A549 (cell line): ENCODE results near the gene FAM240A.

ENCODE experiments used
- BHLHE40 ChIP-seq: IDR thresholded peaks from 2 replicates; pipeline ENCODE4 v1.6.1; 2012; ENCODE audit warnings: low read depth, low read length, inconsistent platforms
- CHD4 ChIP-seq: fragments of 200-600 bp; sonication (generic); IDR thresholded peaks from 2 replicates; pipeline ENCODE4 v1.6.1; 2016; ENCODE audit warnings: antibody characterized with exemption, mild to moderate bottlenecking, borderline replicate concordance
- ESRRA ChIP-seq: fragments of 150-350 bp; IDR thresholded peaks from 2 replicates; pipeline ENCODE4 v1.6.1; 2014; ENCODE audit warnings: mild to moderate bottlenecking, low read length, borderline replicate concordance
- POLR2A ChIP-seq: IDR thresholded peaks from 2 replicates; pipeline ENCODE4 v1.6.1; 2012; ENCODE audit warnings: mild to moderate bottlenecking, low read length
- RFX5 ChIP-seq: fragments of 450-650 bp; IDR thresholded peaks from 2 replicates; pipeline ENCODE4 v1.7.1; 2014; ENCODE audit warnings: antibody characterized with exemption, mild to moderate bottlenecking, moderate library complexity
- SMC3 ChIP-seq: fragments of >200 bp; sonication (Bioruptor Twin); formaldehyde crosslinking; IDR thresholded peaks from 3 replicates; pipeline ENCODE4 v1.6.1; 2018; ENCODE audit warnings: inconsistent platforms
- SREBF2 ChIP-seq: fragments of 450-650 bp; IDR thresholded peaks from 2 replicates; pipeline ENCODE4 v1.6.1; 2014; ENCODE audit warnings: mild to moderate bottlenecking, moderate library complexity
- TF ChIP-seq, protein P1 (sequence below): fragments of >200 bp; sonication (Bioruptor Twin); formaldehyde crosslinking; IDR thresholded peaks from 3 replicates; pipeline ENCODE4 v1.5.1; 2016
- TF ChIP-seq, protein P2 (sequence below): IDR thresholded peaks from 2 replicates; pipeline ENCODE4 v1.6.1; 2012
- TF ChIP-seq, protein P3 (sequence below): IDR thresholded peaks from 2 replicates; pipeline ENCODE4 v1.6.1; 2012
- TF ChIP-seq, protein P4 (sequence below): fragments of 200-600 bp; sonication (generic); IDR thresholded peaks from 2 replicates; pipeline ENCODE4 v1.6.1; 2016; ENCODE audit warnings: antibody characterized with exemption, mild to moderate bottlenecking, moderate library complexity
- TF ChIP-seq, protein P5 (sequence below): fragments of 250-450 bp; sonication (Bioruptor Pico); IDR thresholded peaks from 2 replicates; pipeline ENCODE4 v1.5.0; 2020; ENCODE audit warnings: low read depth, mild to moderate bottlenecking, moderate library complexity

DNA sequence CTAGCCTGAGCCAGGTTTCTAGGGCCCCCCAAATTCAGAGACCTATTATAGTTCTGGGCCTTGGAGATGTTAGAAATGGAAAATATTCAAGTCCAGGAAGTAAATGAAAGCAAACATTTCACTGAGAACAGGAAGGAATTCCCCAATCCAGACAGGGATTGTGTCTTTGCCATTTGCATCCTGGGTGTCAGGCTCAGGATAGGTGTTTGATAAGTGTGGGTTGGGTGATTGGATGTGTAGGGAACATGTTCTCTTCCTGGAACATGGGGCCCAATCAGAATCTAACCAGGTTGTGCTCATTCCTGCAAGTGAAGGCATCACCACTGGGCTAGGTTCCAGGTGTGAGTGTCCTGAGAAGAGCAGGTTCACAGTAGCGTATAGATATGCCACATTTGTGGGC lies 31.6 kb upstream of the FAM240A start:
- TF ChIP-seq, protein P1, sequence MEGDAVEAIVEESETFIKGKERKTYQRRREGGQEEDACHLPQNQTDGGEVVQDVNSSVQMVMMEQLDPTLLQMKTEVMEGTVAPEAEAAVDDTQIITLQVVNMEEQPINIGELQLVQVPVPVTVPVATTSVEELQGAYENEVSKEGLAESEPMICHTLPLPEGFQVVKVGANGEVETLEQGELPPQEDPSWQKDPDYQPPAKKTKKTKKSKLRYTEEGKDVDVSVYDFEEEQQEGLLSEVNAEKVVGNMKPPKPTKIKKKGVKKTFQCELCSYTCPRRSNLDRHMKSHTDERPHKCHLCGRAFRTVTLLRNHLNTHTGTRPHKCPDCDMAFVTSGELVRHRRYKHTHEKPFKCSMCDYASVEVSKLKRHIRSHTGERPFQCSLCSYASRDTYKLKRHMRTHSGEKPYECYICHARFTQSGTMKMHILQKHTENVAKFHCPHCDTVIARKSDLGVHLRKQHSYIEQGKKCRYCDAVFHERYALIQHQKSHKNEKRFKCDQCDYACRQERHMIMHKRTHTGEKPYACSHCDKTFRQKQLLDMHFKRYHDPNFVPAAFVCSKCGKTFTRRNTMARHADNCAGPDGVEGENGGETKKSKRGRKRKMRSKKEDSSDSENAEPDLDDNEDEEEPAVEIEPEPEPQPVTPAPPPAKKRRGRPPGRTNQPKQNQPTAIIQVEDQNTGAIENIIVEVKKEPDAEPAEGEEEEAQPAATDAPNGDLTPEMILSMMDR: no peak
- TF ChIP-seq, protein P2, sequence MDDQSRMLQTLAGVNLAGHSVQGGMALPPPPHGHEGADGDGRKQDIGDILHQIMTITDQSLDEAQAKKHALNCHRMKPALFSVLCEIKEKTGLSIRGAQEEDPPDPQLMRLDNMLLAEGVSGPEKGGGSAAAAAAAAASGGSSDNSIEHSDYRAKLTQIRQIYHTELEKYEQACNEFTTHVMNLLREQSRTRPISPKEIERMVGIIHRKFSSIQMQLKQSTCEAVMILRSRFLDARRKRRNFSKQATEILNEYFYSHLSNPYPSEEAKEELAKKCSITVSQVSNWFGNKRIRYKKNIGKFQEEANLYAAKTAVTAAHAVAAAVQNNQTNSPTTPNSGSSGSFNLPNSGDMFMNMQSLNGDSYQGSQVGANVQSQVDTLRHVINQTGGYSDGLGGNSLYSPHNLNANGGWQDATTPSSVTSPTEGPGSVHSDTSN: no peak
- TF ChIP-seq BHLHE40: no peak
- TF ChIP-seq, protein P3, sequence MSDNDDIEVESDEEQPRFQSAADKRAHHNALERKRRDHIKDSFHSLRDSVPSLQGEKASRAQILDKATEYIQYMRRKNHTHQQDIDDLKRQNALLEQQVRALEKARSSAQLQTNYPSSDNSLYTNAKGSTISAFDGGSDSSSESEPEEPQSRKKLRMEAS: no peak
- TF ChIP-seq ESRRA: no peak
- TF ChIP-seq, protein P4, sequence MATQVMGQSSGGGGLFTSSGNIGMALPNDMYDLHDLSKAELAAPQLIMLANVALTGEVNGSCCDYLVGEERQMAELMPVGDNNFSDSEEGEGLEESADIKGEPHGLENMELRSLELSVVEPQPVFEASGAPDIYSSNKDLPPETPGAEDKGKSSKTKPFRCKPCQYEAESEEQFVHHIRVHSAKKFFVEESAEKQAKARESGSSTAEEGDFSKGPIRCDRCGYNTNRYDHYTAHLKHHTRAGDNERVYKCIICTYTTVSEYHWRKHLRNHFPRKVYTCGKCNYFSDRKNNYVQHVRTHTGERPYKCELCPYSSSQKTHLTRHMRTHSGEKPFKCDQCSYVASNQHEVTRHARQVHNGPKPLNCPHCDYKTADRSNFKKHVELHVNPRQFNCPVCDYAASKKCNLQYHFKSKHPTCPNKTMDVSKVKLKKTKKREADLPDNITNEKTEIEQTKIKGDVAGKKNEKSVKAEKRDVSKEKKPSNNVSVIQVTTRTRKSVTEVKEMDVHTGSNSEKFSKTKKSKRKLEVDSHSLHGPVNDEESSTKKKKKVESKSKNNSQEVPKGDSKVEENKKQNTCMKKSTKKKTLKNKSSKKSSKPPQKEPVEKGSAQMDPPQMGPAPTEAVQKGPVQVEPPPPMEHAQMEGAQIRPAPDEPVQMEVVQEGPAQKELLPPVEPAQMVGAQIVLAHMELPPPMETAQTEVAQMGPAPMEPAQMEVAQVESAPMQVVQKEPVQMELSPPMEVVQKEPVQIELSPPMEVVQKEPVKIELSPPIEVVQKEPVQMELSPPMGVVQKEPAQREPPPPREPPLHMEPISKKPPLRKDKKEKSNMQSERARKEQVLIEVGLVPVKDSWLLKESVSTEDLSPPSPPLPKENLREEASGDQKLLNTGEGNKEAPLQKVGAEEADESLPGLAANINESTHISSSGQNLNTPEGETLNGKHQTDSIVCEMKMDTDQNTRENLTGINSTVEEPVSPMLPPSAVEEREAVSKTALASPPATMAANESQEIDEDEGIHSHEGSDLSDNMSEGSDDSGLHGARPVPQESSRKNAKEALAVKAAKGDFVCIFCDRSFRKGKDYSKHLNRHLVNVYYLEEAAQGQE: no peak
- no peak for TF ChIP-seq SMC3
- no peak for TF ChIP-seq POLR2A
- no peak for TF ChIP-seq CHD4
- no peak for TF ChIP-seq SREBF2
- TF ChIP-seq RFX5: no peak
- TF ChIP-seq, protein P5, sequence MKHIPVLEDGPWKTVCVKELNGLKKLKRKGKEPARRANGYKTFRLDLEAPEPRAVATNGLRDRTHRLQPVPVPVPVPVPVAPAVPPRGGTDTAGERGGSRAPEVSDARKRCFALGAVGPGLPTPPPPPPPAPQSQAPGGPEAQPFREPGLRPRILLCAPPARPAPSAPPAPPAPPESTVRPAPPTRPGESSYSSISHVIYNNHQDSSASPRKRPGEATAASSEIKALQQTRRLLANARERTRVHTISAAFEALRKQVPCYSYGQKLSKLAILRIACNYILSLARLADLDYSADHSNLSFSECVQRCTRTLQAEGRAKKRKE (CRISPR knock-in tag): no peak
